ENCODE results near the gene MVB12B. TPM values are rescaled to one million over a fixed set of nuclear protein-coding genes. Genes with fewer than 3 reads are reported as not detected.

Gene MVB12B
- total and polyA plus RNA-seq, 2 of the 8 experiments (the other 6 are each of a cell fraction or from before 2014, with no cell fraction given) = 2.6 to 5.0 TPM

- TF ChIP-seq, protein P1, sequence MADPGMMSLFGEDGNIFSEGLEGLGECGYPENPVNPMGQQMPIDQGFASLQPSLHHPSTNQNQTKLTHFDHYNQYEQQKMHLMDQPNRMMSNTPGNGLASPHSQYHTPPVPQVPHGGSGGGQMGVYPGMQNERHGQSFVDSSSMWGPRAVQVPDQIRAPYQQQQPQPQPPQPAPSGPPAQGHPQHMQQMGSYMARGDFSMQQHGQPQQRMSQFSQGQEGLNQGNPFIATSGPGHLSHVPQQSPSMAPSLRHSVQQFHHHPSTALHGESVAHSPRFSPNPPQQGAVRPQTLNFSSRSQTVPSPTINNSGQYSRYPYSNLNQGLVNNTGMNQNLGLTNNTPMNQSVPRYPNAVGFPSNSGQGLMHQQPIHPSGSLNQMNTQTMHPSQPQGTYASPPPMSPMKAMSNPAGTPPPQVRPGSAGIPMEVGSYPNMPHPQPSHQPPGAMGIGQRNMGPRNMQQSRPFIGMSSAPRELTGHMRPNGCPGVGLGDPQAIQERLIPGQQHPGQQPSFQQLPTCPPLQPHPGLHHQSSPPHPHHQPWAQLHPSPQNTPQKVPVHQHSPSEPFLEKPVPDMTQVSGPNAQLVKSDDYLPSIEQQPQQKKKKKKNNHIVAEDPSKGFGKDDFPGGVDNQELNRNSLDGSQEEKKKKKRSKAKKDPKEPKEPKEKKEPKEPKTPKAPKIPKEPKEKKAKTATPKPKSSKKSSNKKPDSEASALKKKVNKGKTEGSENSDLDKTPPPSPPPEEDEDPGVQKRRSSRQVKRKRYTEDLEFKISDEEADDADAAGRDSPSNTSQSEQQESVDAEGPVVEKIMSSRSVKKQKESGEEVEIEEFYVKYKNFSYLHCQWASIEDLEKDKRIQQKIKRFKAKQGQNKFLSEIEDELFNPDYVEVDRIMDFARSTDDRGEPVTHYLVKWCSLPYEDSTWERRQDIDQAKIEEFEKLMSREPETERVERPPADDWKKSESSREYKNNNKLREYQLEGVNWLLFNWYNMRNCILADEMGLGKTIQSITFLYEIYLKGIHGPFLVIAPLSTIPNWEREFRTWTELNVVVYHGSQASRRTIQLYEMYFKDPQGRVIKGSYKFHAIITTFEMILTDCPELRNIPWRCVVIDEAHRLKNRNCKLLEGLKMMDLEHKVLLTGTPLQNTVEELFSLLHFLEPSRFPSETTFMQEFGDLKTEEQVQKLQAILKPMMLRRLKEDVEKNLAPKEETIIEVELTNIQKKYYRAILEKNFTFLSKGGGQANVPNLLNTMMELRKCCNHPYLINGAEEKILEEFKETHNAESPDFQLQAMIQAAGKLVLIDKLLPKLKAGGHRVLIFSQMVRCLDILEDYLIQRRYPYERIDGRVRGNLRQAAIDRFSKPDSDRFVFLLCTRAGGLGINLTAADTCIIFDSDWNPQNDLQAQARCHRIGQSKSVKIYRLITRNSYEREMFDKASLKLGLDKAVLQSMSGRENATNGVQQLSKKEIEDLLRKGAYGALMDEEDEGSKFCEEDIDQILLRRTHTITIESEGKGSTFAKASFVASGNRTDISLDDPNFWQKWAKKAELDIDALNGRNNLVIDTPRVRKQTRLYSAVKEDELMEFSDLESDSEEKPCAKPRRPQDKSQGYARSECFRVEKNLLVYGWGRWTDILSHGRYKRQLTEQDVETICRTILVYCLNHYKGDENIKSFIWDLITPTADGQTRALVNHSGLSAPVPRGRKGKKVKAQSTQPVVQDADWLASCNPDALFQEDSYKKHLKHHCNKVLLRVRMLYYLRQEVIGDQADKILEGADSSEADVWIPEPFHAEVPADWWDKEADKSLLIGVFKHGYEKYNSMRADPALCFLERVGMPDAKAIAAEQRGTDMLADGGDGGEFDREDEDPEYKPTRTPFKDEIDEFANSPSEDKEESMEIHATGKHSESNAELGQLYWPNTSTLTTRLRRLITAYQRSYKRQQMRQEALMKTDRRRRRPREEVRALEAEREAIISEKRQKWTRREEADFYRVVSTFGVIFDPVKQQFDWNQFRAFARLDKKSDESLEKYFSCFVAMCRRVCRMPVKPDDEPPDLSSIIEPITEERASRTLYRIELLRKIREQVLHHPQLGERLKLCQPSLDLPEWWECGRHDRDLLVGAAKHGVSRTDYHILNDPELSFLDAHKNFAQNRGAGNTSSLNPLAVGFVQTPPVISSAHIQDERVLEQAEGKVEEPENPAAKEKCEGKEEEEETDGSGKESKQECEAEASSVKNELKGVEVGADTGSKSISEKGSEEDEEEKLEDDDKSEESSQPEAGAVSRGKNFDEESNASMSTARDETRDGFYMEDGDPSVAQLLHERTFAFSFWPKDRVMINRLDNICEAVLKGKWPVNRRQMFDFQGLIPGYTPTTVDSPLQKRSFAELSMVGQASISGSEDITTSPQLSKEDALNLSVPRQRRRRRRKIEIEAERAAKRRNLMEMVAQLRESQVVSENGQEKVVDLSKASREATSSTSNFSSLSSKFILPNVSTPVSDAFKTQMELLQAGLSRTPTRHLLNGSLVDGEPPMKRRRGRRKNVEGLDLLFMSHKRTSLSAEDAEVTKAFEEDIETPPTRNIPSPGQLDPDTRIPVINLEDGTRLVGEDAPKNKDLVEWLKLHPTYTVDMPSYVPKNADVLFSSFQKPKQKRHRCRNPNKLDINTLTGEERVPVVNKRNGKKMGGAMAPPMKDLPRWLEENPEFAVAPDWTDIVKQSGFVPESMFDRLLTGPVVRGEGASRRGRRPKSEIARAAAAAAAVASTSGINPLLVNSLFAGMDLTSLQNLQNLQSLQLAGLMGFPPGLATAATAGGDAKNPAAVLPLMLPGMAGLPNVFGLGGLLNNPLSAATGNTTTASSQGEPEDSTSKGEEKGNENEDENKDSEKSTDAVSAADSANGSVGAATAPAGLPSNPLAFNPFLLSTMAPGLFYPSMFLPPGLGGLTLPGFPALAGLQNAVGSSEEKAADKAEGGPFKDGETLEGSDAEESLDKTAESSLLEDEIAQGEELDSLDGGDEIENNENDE (IDR thresholded peaks at IDR 0.05; ENCODE audit: insufficient replicate concordance, low read length) = no peak
- no peak for TF ChIP-seq GABPA (IDR thresholded peaks at IDR 0.05; ENCODE audit: borderline replicate concordance, insufficient read depth, low read length)
- TF ChIP-seq RXRA (IDR thresholded peaks at IDR 0.05; ENCODE audit: insufficient read depth, low read depth, low read length) = no peak
- TF ChIP-seq HDAC2 (IDR thresholded peaks at IDR 0.05; ENCODE audit: borderline replicate concordance in 1 of 2, low read depth in 2 of 2, low read length in 2 of 2) = no peak
- no peak for TF ChIP-seq PHF8 (conservative IDR thresholded peaks at IDR 0.05; ENCODE audit: low read depth, low read length)
These were observed 25.4 kb upstream of the MVB12B start (continued) for GRCh38 chr9:126301196-126301595.
